Transverse colon (tissue), 4 donors: ENCODE measurements around the gene AOC3. TPM values are rescaled to one million over a fixed set of nuclear protein-coding genes. Genes with fewer than 3 reads are reported as not detected.

Source experiments
- DNase-seq: peaks from one replicate; pipeline ENCODE4 v3.0.0-alpha.2; 2019
- H3K27ac ChIP-seq, 4 donors: fragments of 200-600 bp; sonication (generic); 2 replicates each; pipeline ENCODE4 v1.5.1; 2016 to 2018; ENCODE audit warnings: inconsistent platforms in 4 of 4
- H3K27me3 ChIP-seq: fragments of 200-600 bp; sonication (generic); 2 replicates; pipeline ENCODE4 v1.5.1; 2017; ENCODE audit warnings: inconsistent platforms
- H3K36me3 ChIP-seq, 4 donors: fragments of 200-600 bp; sonication (generic); 2 replicates each; pipeline ENCODE4 v1.5.1; 2017 to 2019; ENCODE audit warnings: inconsistent platforms in 4 of 4
- H3K4me1 ChIP-seq, 4 donors: fragments of 200-600 bp; sonication (generic); 2 replicates each; pipeline ENCODE4 v1.5.1; 2017 to 2020; ENCODE audit warnings: inconsistent platforms in 4 of 4
- H3K4me3 ChIP-seq, 4 donors: fragments of 200-600 bp; sonication (generic); 1 replicate in 1 of 4; 2 replicates in 3 of 4; pipeline versions ENCODE4 v1.5.1 to v1.6.1; 2017 to 2019; ENCODE audit warnings: inconsistent platforms in 4 of 4
- H3K9me3 ChIP-seq, 2 donors: fragments of 200-600 bp; sonication (generic); 2 replicates each; pipeline ENCODE4 v1.5.1; 2017 to 2019; ENCODE audit warnings: inconsistent platforms in 2 of 2
- EP300 ChIP-seq: sonication (generic); formaldehyde crosslinking; IDR thresholded peaks from one replicate; pipeline ENCODE4 v1.6.1; 2017; ENCODE audit warnings: antibody characterized with exemption, low read depth
- POLR2A ChIP-seq: fragments of 450-650 bp; IDR thresholded peaks from one replicate; pipeline ENCODE4 v1.6.1; 2016; ENCODE audit warnings: antibody characterized with exemption, mild to moderate bottlenecking, moderate library complexity
- POLR2AphosphoS5 ChIP-seq, 3 donors: sonication (generic); formaldehyde crosslinking; IDR thresholded peaks; one replicate each; pipeline ENCODE4 v1.6.1; 2016; ENCODE audit warnings: antibody characterized with exemption in 3 of 3
- WGBS, 2 donors: methylation state at CpG; one replicate each; pipeline ENCODE4 v1.1.5; 2018; ENCODE audit warnings: low coverage in 1 of 2; 5-methylcytosine and 5-hydroxymethylcytosine counted together
- in situ Hi-C, 4 donors: fragments of 200-750 bp; cut with MboI; loops; one replicate each; pipeline versions ENCODE4 v1.15.0 to v1.15.1; 2017; ENCODE audit warnings: low sequenced_read_pairs in 3 of 4, low pct_ligation_motif_present in 1 of 4, low pct_unique_long_range_greater_than_20kb in 1 of 4
- intact Hi-C: fragments of 100-400 bp; cut with DNase I; formaldehyde crosslinking; loops from one replicate; pipeline ENCODE4 v1.15.1; 2023; ENCODE audit warnings: low total_unique reads
- total RNA-seq, 4 donors: library from RNA; depleted of rRNA; stranded (reverse); fragments of >200 nt; gene quantifications; one replicate each; pipeline ENCODE4 v1.1.0, GENCODE V29; 2016
- TF ChIP-seq, protein P1 (sequence below), 5 experiments: fragments of 200-600 bp in 3 of 5; fragments of 450-650 bp in 2 of 5; sonication (generic) in 3 of 5; IDR thresholded peaks; 1 replicate in 2 of 5; 2 replicates in 3 of 5; pipeline ENCODE4 v1.5.1; 2016 to 2017; ENCODE audit warnings: antibody characterized with exemption in 5 of 5, inconsistent platforms in 3 of 5, mild to moderate bottlenecking in 2 of 5, moderate library complexity in 1 of 5

AOC3 gene
- total RNA-seq = 100 to 1,000 TPM in 1 of 4 donors, 10 to 100 TPM in 3; 14.3 to 134 (median 35.2) TPM

DNA sequence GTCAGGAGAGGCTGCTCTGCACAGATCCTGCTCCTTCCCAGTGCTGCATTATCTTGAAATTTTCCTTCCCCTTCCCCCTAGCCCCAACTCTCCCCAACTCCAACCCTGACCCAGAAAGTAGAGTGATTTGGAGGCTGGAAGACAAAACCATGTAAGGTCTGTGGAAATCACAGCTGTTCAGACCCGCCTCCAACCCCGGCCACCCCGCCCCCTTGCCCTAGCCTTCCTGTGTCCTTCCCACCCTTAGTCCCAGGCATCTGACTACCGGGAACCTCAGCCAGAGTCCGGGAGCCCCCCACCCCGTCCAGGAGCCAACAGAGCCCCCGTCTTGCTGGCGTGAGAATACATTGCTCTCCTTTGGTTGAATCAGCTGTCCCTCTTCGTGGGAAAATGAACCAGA, at the start of gene AOC3:
Gene AOC3 (plus strand): TSS at position 246 of the 400 bp plus-strand sequence. CDS start 145 bp downstream, at position 391.
- peaks cover 5 to 20% (median 15%) of the 10 kb centered on the region in 4 donors for H3K4me1 ChIP-seq
- H3K9me3 ChIP-seq = no peaks in the 10 kb centered on the region
- H3K27me3 ChIP-seq = peaks cover 23% of the 10 kb centered on the region
- peak; percentile 38 for DNase-seq
- peak within 1 kb of the TSS; percentile 18 to 46 (median 27) for H3K4me3 ChIP-seq
- peak within 1 kb of the TSS; percentile 76 to 85 (median 79) for H3K27ac ChIP-seq
- intact Hi-C loops (no loop called here), in situ Hi-C loops (loop anchor here in 1 of 4 donors (10.0 kb wide), 1 partner anchor 74 kb away; no protein-coding TSS in a partner anchor)
- TF ChIP-seq EP300 = no peak
- peak in 1 of 3 donors; percentile 25 for TF ChIP-seq POLR2AphosphoS5 (IDR thresholded peaks at IDR 0.05)
- TF ChIP-seq POLR2A = no peak
- TF ChIP-seq, protein P1, sequence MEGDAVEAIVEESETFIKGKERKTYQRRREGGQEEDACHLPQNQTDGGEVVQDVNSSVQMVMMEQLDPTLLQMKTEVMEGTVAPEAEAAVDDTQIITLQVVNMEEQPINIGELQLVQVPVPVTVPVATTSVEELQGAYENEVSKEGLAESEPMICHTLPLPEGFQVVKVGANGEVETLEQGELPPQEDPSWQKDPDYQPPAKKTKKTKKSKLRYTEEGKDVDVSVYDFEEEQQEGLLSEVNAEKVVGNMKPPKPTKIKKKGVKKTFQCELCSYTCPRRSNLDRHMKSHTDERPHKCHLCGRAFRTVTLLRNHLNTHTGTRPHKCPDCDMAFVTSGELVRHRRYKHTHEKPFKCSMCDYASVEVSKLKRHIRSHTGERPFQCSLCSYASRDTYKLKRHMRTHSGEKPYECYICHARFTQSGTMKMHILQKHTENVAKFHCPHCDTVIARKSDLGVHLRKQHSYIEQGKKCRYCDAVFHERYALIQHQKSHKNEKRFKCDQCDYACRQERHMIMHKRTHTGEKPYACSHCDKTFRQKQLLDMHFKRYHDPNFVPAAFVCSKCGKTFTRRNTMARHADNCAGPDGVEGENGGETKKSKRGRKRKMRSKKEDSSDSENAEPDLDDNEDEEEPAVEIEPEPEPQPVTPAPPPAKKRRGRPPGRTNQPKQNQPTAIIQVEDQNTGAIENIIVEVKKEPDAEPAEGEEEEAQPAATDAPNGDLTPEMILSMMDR (IDR thresholded peaks at IDR 0.05) = no peak
- WGBS, 2 donors = 20 to 29% methylated on average over 1 to 9 of the region's 9 CpGs
- H3K36me3 ChIP-seq = no peaks in the 10 kb centered on the region

DNA sequence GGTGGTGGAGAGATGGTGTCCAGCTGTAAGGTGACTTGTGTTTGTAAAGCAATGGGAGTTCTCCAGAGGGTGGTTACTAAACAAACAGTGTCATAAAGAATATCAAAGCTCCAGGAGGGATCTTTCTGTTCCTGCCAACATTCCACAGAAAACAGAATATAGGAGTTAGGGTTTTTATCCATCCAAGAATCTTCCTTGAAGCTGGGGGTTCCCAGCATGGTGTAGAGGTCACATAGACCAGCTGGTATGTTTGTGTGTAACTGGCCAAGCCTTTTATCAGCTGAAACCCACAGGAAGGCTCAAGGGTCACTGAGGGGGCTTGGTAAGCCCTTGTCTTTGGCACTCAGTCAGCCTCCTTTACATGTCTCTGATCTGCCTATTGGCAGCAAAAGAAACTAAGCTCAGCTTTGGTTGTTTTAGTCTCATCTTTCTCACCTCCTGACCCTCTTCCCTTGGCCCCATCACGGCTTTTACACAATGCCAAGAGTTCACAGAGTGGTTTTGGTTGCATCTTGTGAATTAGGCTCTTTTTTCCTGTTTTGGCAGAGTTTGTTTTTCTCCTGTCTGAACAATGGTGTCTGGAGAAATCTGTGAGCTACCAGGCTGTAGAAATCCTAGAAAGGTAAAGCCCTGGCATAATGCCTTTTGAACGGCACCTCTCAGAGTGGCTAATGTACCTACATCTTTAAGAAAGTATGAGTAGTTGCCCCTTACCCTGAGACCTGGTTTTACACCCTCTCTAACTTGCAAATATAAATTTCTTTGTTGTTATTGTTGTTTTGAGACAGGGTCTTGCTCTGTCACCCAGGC, 47.7 kb upstream of the AOC3 start:
- peak overlapping the region; percentile 53 to 82 (median 80) for H3K27ac ChIP-seq
- in situ Hi-C loops (no loop called here), intact Hi-C loops (no loop called here)
- WGBS, 2 donors = 28 to 34% methylated on average over 2 of the region's 2 CpGs
- peaks cover 5 to 54% (median 25%) of the 10 kb centered on the region in 4 donors for H3K4me1 ChIP-seq
- no peaks in the 10 kb centered on the region for H3K27me3 ChIP-seq
- no peaks in the 10 kb centered on the region for H3K36me3 ChIP-seq
- no peak for DNase-seq
- TF ChIP-seq POLR2AphosphoS5 (IDR thresholded peaks at IDR 0.05) = peak in 1 of 3 donors; percentile 30
- no peak for TF ChIP-seq EP300
- H3K4me3 ChIP-seq = no peak overlapping the region
- no peaks in the 10 kb centered on the region for H3K9me3 ChIP-seq

GRCh38 chr17:42804918-42805367, 46.1 kb upstream of the AOC3 start:
- DNase-seq = peak; percentile 45

DNA sequence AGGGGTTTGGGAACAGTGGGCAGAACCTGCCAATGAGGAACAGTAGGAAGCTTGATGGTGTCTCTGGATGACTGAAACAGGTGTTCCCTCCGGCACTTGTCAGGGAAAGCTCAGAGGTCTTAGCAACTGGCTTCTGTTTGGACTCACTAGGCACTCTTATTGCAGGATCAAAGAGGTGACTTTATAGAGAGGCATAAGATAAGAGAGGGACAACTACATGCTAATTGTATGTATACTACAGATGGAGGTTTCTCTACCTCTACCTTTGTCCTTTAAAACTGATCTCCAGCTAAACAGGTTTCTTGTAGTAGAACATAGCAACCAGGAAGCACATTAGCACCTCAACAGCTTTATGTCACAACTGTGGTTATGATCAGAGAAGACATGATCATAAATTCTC, 44.8 kb upstream of the AOC3 start:
- Histone ChIP-seq H3K27me3 (no peaks in the 10 kb centered on the region), H3K36me3 (peaks cover 0 to 13% (median 6%) of the 10 kb centered on the region in 4 donors), H3K4me1 (peaks cover 8 to 55% (median 20%) of the 10 kb centered on the region in 4 donors), H3K9me3 (no peaks in the 10 kb centered on the region), H3K27ac (peak overlapping the region; percentile 60 to 82 (median 80)), H3K4me3 (no peak overlapping the region)
- TF ChIP-seq EP300 (peak; percentile 30), POLR2A (peak; percentile 47), POLR2AphosphoS5 (IDR thresholded peaks at IDR 0.05) (peak; percentile 6 to 73 (median 71))
- TF ChIP-seq, protein P1 (IDR thresholded peaks at IDR 0.05) = no peak
- WGBS, 2 donors = 45% methylated on average over 1 of the region's 1 CpG; no CpG with 5 or more reads in 1 of the 2 donors
- intact Hi-C loops (no loop called here), in situ Hi-C loops (no loop called here)
- DNase-seq = no peak

More at GRCh38 chr17:42804918-42805367, 46.1 kb upstream of the AOC3 start:
- TF ChIP-seq POLR2AphosphoS5 (IDR thresholded peaks at IDR 0.05) (peak in 1 of 3 donors; percentile 36), EP300 (peak; percentile 3), POLR2A (no peak)
- Histone ChIP-seq H3K36me3 (peaks cover 0 to 2% (median 0%) of the 10 kb centered on the region in 4 donors), H3K4me3 (no peak overlapping the region), H3K27ac (peak overlapping the region; percentile 60 to 82 (median 80)), H3K4me1 (peaks cover 8 to 55% (median 20%) of the 10 kb centered on the region in 4 donors), H3K27me3 (no peaks in the 10 kb centered on the region), H3K9me3 (no peaks in the 10 kb centered on the region)
- WGBS, 2 donors = 20 to 55% methylated on average over 1 of the region's 1 CpG
- intact Hi-C loops (no loop called here), in situ Hi-C loops (no loop called here)

GRCh38 chr17:42809250-42809649, 41.7 kb upstream of the AOC3 start:
- 21 to 25% methylated on average over 3 of the region's 3 CpGs for WGBS, 2 donors
- Histone ChIP-seq H3K9me3 (no peaks in the 10 kb centered on the region), H3K4me3 (no peak overlapping the region), H3K27ac (peak overlapping the region in 2 of 4 donors; percentile 23 to 42), H3K27me3 (no peaks in the 10 kb centered on the region), H3K36me3 (peaks cover 0 to 32% (median 16%) of the 10 kb centered on the region in 4 donors), H3K4me1 (peaks cover 3 to 30% (median 12%) of the 10 kb centered on the region in 4 donors)
- intact Hi-C loops = no loop called here
- no peak for DNase-seq
- in situ Hi-C loops = no loop called here
- TF ChIP-seq EP300 (no peak), POLR2AphosphoS5 (IDR thresholded peaks at IDR 0.05) (peak in 1 of 3 donors; percentile 28)
